ENCODE measurements around the gene MAMDC4. TPM values are rescaled to one million over a fixed set of nuclear protein-coding genes. Genes with fewer than 3 reads are reported as not detected.
"Not testable (repeated sequence)": the region's sequence is repeated elsewhere in the genome, so short reads cannot be mapped to it uniquely, and the experiment has no call there.

Gene MAMDC4
- polyA plus RNA-seq (2013): 3.2 and 3.4 TPM in 2 replicates

DNA sequence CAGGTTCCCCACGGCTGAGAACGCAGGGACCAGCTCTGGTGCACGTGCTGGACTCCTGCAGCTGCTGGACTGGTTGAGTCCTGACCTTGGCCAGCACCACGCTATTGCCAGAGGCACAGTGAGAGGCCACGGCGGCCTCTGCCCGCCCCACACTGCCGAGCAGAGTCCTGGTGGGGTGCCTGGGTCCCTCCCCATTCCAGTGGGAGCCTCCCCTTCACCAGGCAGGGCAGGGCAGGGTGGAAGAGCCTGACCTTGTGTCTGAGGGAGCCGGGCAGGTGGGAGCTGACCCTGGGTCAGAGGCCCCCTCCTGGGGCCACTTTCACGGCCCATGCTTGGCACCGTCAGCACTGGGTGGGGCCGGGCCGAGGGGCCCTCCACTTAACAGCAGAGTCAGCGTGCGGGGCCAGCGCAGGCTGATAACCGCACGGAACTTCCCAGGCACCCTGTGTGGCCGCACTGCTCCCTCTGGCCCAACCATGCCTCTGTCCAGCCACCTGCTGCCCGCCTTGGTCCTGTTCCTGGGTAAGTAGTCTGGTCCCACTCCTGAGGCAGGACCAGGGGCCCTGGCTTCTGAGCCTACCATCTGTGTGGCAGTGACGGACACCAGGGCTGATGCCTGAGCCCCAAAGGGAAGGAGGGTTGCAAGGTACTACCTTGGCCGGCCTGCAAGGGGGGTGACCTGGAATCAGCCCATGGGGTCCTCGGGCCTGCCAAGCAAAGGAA, at the start of gene MAMDC4:
Gene MAMDC4, plus strand, starts transcription at position 406 of the 723 bp plus-strand sequence. Its CDS starts 71 bp downstream, at position 477.
- WGBS (ENCODE audit: extremely low coverage, insufficient coverage, insufficient read length): no CpG with 5 or more reads among the region's 23 CpGs
- Histone ChIP-seq H3K9ac (ENCODE audit: low read length) (no peak within 1 kb of the TSS), H2AK5ac (ENCODE audit: low read length) (no peak within 1 kb of the TSS), H2AFZ (ENCODE audit: insufficient read depth, low read length, poor library complexity) (no peak within 1 kb of the TSS), H3K36me3 (ENCODE audit: control insufficient read depth in 1 of 2, insufficient read depth in 2 of 2, low read length in 2 of 2) (peaks cover 15 to 20% of the 10 kb centered on the region in 2 experiments), H3K79me1 (ENCODE audit: low read length) (peaks cover 15% of the 10 kb centered on the region), H3K27ac (ENCODE audit: low read depth, low read length) (no peak within 1 kb of the TSS), H3K79me2 (ENCODE audit: control insufficient read depth, insufficient read depth, low read length, poor library complexity) (peaks cover 9% of the 10 kb centered on the region), H3K27me3 (ENCODE audit: insufficient read depth, low read length) (no peaks in the 10 kb centered on the region), H3K14ac (ENCODE audit: low read length) (no peak within 1 kb of the TSS), H2BK5ac (ENCODE audit: low read depth, low read length, poor library complexity) (no peak within 1 kb of the TSS), H3K4me2 (ENCODE audit: low read length) (no peak within 1 kb of the TSS), H3K9me3 (ENCODE audit: insufficient read depth, low read depth, low read length) (peaks cover 7% of the 10 kb centered on the region), H2BK12ac (ENCODE audit: low read length) (no peak within 1 kb of the TSS), H4K8ac (ENCODE audit: low read depth, low read length) (no peak within 1 kb of the TSS), H4K91ac (ENCODE audit: low read depth, low read length) (no peak within 1 kb of the TSS), H3K23ac (ENCODE audit: low read length) (no peak within 1 kb of the TSS), H3K18ac (ENCODE audit: low read length) (no peak within 1 kb of the TSS), H3K4ac (ENCODE audit: low read depth, low read length) (no peak within 1 kb of the TSS), H2BK120ac (ENCODE audit: insufficient read depth, low read length, poor library complexity) (no peak within 1 kb of the TSS), H3K4me1 (ENCODE audit: control insufficient read depth in 1 of 2, insufficient read depth in 2 of 2, low read length in 2 of 2) (peaks cover 13 to 14% of the 10 kb centered on the region in 2 experiments), H4K12ac (ENCODE audit: low read depth, low read length) (no peak within 1 kb of the TSS), H3K4me3 (ENCODE audit: low read depth, low read length) (no peak within 1 kb of the TSS)
- no peak for DNase-seq

DNA sequence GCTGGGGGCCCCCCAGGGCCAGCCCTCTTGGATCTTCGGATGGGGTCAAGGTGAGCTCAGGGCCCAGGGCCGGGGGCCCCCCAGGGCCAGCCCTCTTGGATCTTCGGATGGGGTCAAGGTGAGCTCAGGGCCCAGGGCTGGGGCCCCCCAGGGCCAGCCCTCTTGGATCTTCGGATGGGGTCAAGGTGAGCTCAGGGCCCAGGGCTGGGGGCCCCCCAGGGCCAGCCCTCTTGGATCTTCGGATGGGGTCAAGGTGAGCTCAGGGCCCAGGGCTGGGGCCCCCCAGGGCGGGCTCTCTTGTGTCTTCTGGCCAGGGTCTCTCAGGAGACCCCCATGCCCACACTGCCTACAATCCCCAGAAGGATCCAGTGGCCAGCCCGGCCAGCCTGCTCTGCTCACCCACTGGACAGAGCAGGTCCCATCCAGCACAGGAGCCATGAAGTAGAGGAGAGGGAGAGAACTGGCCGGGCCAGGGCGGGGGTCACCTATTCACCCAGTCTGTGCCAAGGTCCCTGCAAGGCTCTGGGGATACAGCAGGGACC, 49.1 kb upstream of the MAMDC4 start:
- H2BK12ac ChIP-seq (ENCODE audit: low read length); H3K79me2 ChIP-seq (ENCODE audit: control insufficient read depth, insufficient read depth, low read length, poor library complexity); H3K4me3 ChIP-seq (ENCODE audit: low read depth, low read length); H4K8ac ChIP-seq (ENCODE audit: low read depth, low read length); H3K9ac ChIP-seq (ENCODE audit: low read length); H3K27ac ChIP-seq (ENCODE audit: low read depth, low read length); H3K18ac ChIP-seq (ENCODE audit: low read length); DNase-seq; H3K27me3 ChIP-seq (ENCODE audit: insufficient read depth, low read length); H2BK120ac ChIP-seq (ENCODE audit: insufficient read depth, low read length, poor library complexity); H3K23ac ChIP-seq (ENCODE audit: low read length); H2AFZ ChIP-seq (ENCODE audit: insufficient read depth, low read length, poor library complexity); H4K12ac ChIP-seq (ENCODE audit: low read depth, low read length); H3K9me3 ChIP-seq (ENCODE audit: insufficient read depth, low read depth, low read length); H2BK5ac ChIP-seq (ENCODE audit: low read depth, low read length, poor library complexity); H3K14ac ChIP-seq (ENCODE audit: low read length); H3K4me2 ChIP-seq (ENCODE audit: low read length); H3K4ac ChIP-seq (ENCODE audit: low read depth, low read length): not testable (repeated sequence)
- peak overlapping the region; percentile 5 for H4K91ac ChIP-seq (ENCODE audit: low read depth, low read length)
- peak overlapping the region; percentile 29 for H2AK5ac ChIP-seq (ENCODE audit: low read length)
- H3K4me1 ChIP-seq (ENCODE audit: control insufficient read depth in 1 of 2, insufficient read depth in 2 of 2, low read length in 2 of 2): peaks cover 23 to 27% of the 10 kb centered on the region in 2 experiments
- no CpG with 5 or more reads among the region's 9 CpGs for WGBS (ENCODE audit: extremely low coverage, insufficient coverage, insufficient read length)
- peaks cover 17% of the 10 kb centered on the region for H3K79me1 ChIP-seq (ENCODE audit: low read length)
- H3K36me3 ChIP-seq (ENCODE audit: control insufficient read depth in 1 of 2, insufficient read depth in 2 of 2, low read length in 2 of 2): peaks cover 10 to 15% of the 10 kb centered on the region in 2 experiments

DNA sequence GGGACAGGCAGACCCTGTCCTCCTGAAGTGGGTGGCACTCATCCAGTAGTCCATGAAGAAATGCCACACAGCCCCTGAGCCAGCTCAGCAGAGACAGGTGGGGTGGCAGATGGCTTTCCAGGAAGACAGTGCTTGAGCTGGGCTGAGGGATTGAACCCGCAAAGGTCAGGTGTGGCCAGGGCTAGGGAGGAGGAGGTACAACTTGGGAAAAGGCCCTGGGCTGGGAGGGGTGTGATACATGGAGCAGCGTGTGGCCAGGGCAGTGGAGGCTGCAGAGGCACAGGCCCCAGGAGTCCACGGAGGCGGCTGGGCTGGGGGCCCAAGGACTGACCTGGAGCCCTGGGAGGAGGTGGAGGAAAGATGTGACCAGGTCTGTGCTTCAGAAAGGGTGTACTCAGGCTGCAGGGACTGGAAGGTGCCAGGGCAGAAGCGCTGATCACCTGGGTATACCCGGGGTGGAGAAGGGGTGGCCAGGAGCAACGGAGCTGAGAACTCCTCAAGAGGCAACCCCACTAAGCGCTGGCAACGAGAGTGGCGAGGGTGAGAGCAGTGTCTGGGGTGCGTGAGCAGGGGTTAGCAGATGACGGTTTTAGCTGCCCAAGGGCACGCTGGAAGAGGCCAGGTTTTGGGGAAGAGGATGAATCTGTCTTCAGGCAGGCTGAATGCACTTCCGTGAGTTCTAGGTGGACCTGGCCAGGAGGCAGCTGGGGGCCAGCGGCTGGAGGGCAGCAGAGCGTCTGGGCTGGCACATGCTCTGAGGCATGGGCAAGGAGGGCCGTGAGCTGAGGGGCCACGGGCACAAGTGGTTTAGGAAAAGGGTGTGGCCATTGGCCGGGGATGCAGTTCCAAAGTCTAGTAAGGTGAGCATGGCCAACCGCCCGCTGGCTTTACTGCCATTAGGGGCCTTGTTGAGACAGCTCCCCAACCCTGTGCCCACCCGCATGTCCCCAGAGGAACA, 48.3 kb upstream of the MAMDC4 start:
- H3K79me2 ChIP-seq (ENCODE audit: control insufficient read depth, insufficient read depth, low read length, poor library complexity): peaks cover 11% of the 10 kb centered on the region
- H4K8ac ChIP-seq (ENCODE audit: low read depth, low read length): no peak overlapping the region
- H3K4me3 ChIP-seq (ENCODE audit: low read depth, low read length): no peak overlapping the region
- H3K9me3 ChIP-seq (ENCODE audit: insufficient read depth, low read depth, low read length): no peaks in the 10 kb centered on the region
- H3K4me1 ChIP-seq (ENCODE audit: control insufficient read depth in 1 of 2, insufficient read depth in 2 of 2, low read length in 2 of 2): peaks cover 23 to 27% of the 10 kb centered on the region in 2 experiments
- no peak overlapping the region for H2BK120ac ChIP-seq (ENCODE audit: insufficient read depth, low read length, poor library complexity)
- no peak overlapping the region for H3K27ac ChIP-seq (ENCODE audit: low read depth, low read length)
- H3K14ac ChIP-seq (ENCODE audit: low read length): no peak overlapping the region
- peak overlapping the region; percentile 29 for H2AK5ac ChIP-seq (ENCODE audit: low read length)
- H3K79me1 ChIP-seq (ENCODE audit: low read length): peaks cover 22% of the 10 kb centered on the region
- H2AFZ ChIP-seq (ENCODE audit: insufficient read depth, low read length, poor library complexity): no peak overlapping the region
- H3K36me3 ChIP-seq (ENCODE audit: control insufficient read depth in 1 of 2, insufficient read depth in 2 of 2, low read length in 2 of 2): peaks cover 10 to 15% of the 10 kb centered on the region in 2 experiments
- H3K4ac ChIP-seq (ENCODE audit: low read depth, low read length): no peak overlapping the region
- H3K9ac ChIP-seq (ENCODE audit: low read length): no peak overlapping the region
- no peak overlapping the region for H2BK5ac ChIP-seq (ENCODE audit: low read depth, low read length, poor library complexity)
- H4K91ac ChIP-seq (ENCODE audit: low read depth, low read length): peak overlapping the region; percentile 62
- no peak overlapping the region for H3K4me2 ChIP-seq (ENCODE audit: low read length)
- no peak overlapping the region for H4K12ac ChIP-seq (ENCODE audit: low read depth, low read length)
- no CpG with 5 or more reads among the region's 22 CpGs for WGBS (ENCODE audit: extremely low coverage, insufficient coverage, insufficient read length)
- H2BK12ac ChIP-seq (ENCODE audit: low read length): no peak overlapping the region
- no peak for DNase-seq
- H3K18ac ChIP-seq (ENCODE audit: low read length): no peak overlapping the region
- H3K27me3 ChIP-seq (ENCODE audit: insufficient read depth, low read length): no peaks in the 10 kb centered on the region
- H3K23ac ChIP-seq (ENCODE audit: low read length): no peak overlapping the region

- Histone ChIP-seq H3K18ac (ENCODE audit: low read length) (no peak overlapping the region), H3K9ac (ENCODE audit: low read length) (no peak overlapping the region), H2BK12ac (ENCODE audit: low read length) (no peak overlapping the region), H3K23ac (ENCODE audit: low read length) (no peak overlapping the region), H3K4me1 (ENCODE audit: control insufficient read depth in 1 of 2, insufficient read depth in 2 of 2, low read length in 2 of 2) (peaks cover 18 to 23% of the 10 kb centered on the region in 2 experiments), H4K12ac (ENCODE audit: low read depth, low read length) (no peak overlapping the region), H3K9me3 (ENCODE audit: insufficient read depth, low read depth, low read length) (no peaks in the 10 kb centered on the region), H2AK5ac (ENCODE audit: low read length) (no peak overlapping the region), H2AFZ (ENCODE audit: insufficient read depth, low read length, poor library complexity) (no peak overlapping the region), H3K4me2 (ENCODE audit: low read length) (no peak overlapping the region), H3K27ac (ENCODE audit: low read depth, low read length) (no peak overlapping the region), H4K91ac (ENCODE audit: low read depth, low read length) (peak overlapping the region; percentile 62), H3K4ac (ENCODE audit: low read depth, low read length) (no peak overlapping the region), H3K4me3 (ENCODE audit: low read depth, low read length) (no peak overlapping the region), H4K8ac (ENCODE audit: low read depth, low read length) (no peak overlapping the region), H3K79me1 (ENCODE audit: low read length) (peaks cover 22% of the 10 kb centered on the region), H2BK5ac (ENCODE audit: low read depth, low read length, poor library complexity) (no peak overlapping the region), H3K14ac (ENCODE audit: low read length) (no peak overlapping the region), H3K79me2 (ENCODE audit: control insufficient read depth, insufficient read depth, low read length, poor library complexity) (peaks cover 14% of the 10 kb centered on the region), H3K36me3 (ENCODE audit: control insufficient read depth in 1 of 2, insufficient read depth in 2 of 2, low read length in 2 of 2) (peaks cover 10 to 16% of the 10 kb centered on the region in 2 experiments), H2BK120ac (ENCODE audit: insufficient read depth, low read length, poor library complexity) (no peak overlapping the region), H3K27me3 (ENCODE audit: insufficient read depth, low read length) (no peaks in the 10 kb centered on the region)
- peak; percentile 82 to 83 for DNase-seq
- no CpG with 5 or more reads among the region's 20 CpGs for WGBS (ENCODE audit: extremely low coverage, insufficient coverage, insufficient read length)
Measured at GRCh38 chr9:136804509-136805206, 47.5 kb upstream of the MAMDC4 start.

Measured in trophoblast cell (in vitro differentiated cells and primary cell).